SK-N-SH (cell line): Measurements from ENCODE around the gene UQCRHL. TPM values are rescaled to one million over a fixed set of nuclear protein-coding genes. Genes with fewer than 3 reads are reported as not detected.
A peak's percentile ranks its signal among the peaks of the same experiment; 100 is the strongest.

Experiments
- CTCF ChIA-PET: fragments of 300-600, 350-600 bp; formaldehyde crosslinking; extraction: SDS; loops from one replicate; lab custom pipeline; 2021; lab: Yijun Ruan, JAX
- POLR2A ChIA-PET: fragments of 350-600 bp; sonication (Branson Sonifier 250); formaldehyde crosslinking; extraction: SDS; loops from one replicate; lab custom pipeline; 2020; ENCODE audit warnings: antibody characterized with exemption, inconsistent platforms; lab: Yijun Ruan, JAX
- DNase-seq: peaks from one replicate; pipeline ENCODE4 v3.0.0; 2012
- H2AFZ ChIP-seq: fragments of 200-600 bp; sonication (generic); 2 replicates; pipeline ENCODE4 v1.8.1; 2016; ENCODE audit warnings: antibody characterized with exemption, mild to moderate bottlenecking, low read depth
- H3F3A ChIP-seq: fragments of 200-600 bp; sonication (generic); replicated peaks from 2 replicates; pipeline ENCODE3; 2016; ENCODE audit warnings: antibody characterized with exemption, mild to moderate bottlenecking; ENCODE audit not compliant: insufficient read depth
- H3K27ac ChIP-seq, 2 experiments: fragments of 200-500 bp in 1 of 2; fragments of 200-600 bp in 1 of 2; sonication (Bioruptor generic) in 1 of 2; sonication (generic), shearing (Covaris generic) in 1 of 2; 2 replicates each; pipeline versions ENCODE4 v1.5.1 to v1.6.1; 2014 to 2016; ENCODE audit warnings: low read depth in 2 of 2, inconsistent platforms in 1 of 2, low read length in 1 of 2, mild to moderate bottlenecking in 1 of 2, mixed read lengths in 1 of 2
- H3K27me3 ChIP-seq: fragments of 200-600 bp; sonication (generic), shearing (Covaris generic); 2 replicates; pipeline ENCODE4 v1.6.1; 2016; ENCODE audit warnings: mixed run types; ENCODE audit not compliant: insufficient read depth
- H3K36me3 ChIP-seq, 2 experiments: fragments of 200-500 bp in 1 of 2; fragments of 200-600 bp in 1 of 2; sonication (Bioruptor generic) in 1 of 2; sonication (generic) in 1 of 2; replicated peaks in 1 of 2; 2 replicates each; pipeline versions ENCODE3 to v1.5.1; 2014 to 2016; ENCODE audit warnings: low read length in 1 of 2, mild to moderate bottlenecking in 1 of 2; ENCODE audit not compliant: insufficient read depth in 2 of 2, control insufficient read depth in 1 of 2
- H3K4me1 ChIP-seq, 2 experiments: fragments of 200-500 bp in 1 of 2; fragments of 200-600 bp in 1 of 2; sonication (Bioruptor generic) in 1 of 2; sonication (generic), shearing (Covaris generic) in 1 of 2; 2 replicates each; pipeline versions ENCODE4 v1.5.1 to v1.6.1; 2014 to 2016; ENCODE audit warnings: low read depth in 1 of 2, low read length in 1 of 2, mixed run types in 1 of 2; ENCODE audit not compliant: insufficient read depth in 2 of 2, control insufficient read depth in 1 of 2
- H3K4me2 ChIP-seq: fragments of 200-600 bp; sonication (generic), shearing (Covaris generic); 2 replicates; pipeline ENCODE4 v1.6.1; 2017; ENCODE audit warnings: mixed run types
- H3K4me3 ChIP-seq, 2 experiments: fragments of 200-500 bp in 1 of 2; fragments of 200-600 bp in 1 of 2; sonication (Bioruptor generic) in 1 of 2; sonication (generic), shearing (Covaris generic) in 1 of 2; 2 replicates each; pipeline versions ENCODE4 v1.5.1 to v1.8.1; 2014 to 2016; ENCODE audit warnings: low read depth in 2 of 2, inconsistent platforms in 1 of 2, low read length in 1 of 2, mild to moderate bottlenecking in 1 of 2, mixed read lengths in 1 of 2, moderate library complexity in 1 of 2
- H3K79me2 ChIP-seq: fragments of 200-600 bp; sonication (generic); 2 replicates; pipeline ENCODE4 v1.8.1; 2017; ENCODE audit warnings: mild to moderate bottlenecking; ENCODE audit not compliant: insufficient read depth
- H3K9ac ChIP-seq: fragments of 200-600 bp; sonication (generic); 2 replicates; pipeline ENCODE4 v1.6.1; 2017; ENCODE audit warnings: mixed run types
- H3K9me2 ChIP-seq: fragments of 200-600 bp; sonication (generic); 2 replicates; pipeline ENCODE4 v1.6.1; 2017; ENCODE audit warnings: mixed run types
- H3K9me3 ChIP-seq: fragments of 200-600 bp; sonication (generic); 2 replicates; pipeline ENCODE4 v1.6.1; 2017; ENCODE audit warnings: mixed run types, mild to moderate bottlenecking, moderate library complexity
- H4K20me1 ChIP-seq: fragments of 200-600 bp; sonication (generic); 2 replicates; pipeline ENCODE4 v1.6.1; 2017; ENCODE audit warnings: mild to moderate bottlenecking, mixed run types; ENCODE audit not compliant: insufficient read depth
- CHD2 ChIP-seq: fragments of 150-350 bp; IDR thresholded peaks from 2 replicates; pipeline ENCODE4 v1.6.1; 2018; ENCODE audit warnings: low read length; ENCODE audit not compliant: partially characterized antibody
- EP300 ChIP-seq, 2 experiments: IDR thresholded peaks; 2 replicates each; pipeline versions ENCODE4 v1.4.0 to v1.6.1; 2012; ENCODE audit warnings: borderline replicate concordance in 1 of 2, low read depth in 1 of 2, low read length in 1 of 2
- FOXM1 ChIP-seq: IDR thresholded peaks from 2 replicates; pipeline ENCODE4 v1.4.0; 2012; ENCODE audit warnings: low read depth, mild to moderate bottlenecking
- GABPA ChIP-seq: IDR thresholded peaks from 2 replicates; pipeline ENCODE4 v1.4.0; 2012; ENCODE audit warnings: low read depth, mild to moderate bottlenecking
- GATA2 ChIP-seq: sonication (generic); formaldehyde crosslinking; IDR thresholded peaks from 2 replicates; pipeline ENCODE4 v1.5.0; 2020; ENCODE audit warnings: mild to moderate bottlenecking, missing genetic modification reagents
- MEF2A ChIP-seq: IDR thresholded peaks from 2 replicates; pipeline ENCODE4 v1.4.0; 2012; ENCODE audit warnings: low read depth, borderline replicate concordance
- POLR2AphosphoS5 ChIP-seq: IDR thresholded peaks from 2 replicates; pipeline ENCODE4 v1.6.1; 2012; ENCODE audit warnings: low read depth, low read length
- RCOR1 ChIP-seq: fragments of 150-350 bp; IDR thresholded peaks from 2 replicates; pipeline ENCODE4 v1.6.1; 2017; ENCODE audit warnings: antibody characterized with exemption, low read length
- RFX5 ChIP-seq: IDR thresholded peaks from 2 replicates; pipeline ENCODE4 v1.6.1; 2012; ENCODE audit warnings: mild to moderate bottlenecking, improper control_type of control experiment, low read length
- RXRA ChIP-seq: IDR thresholded peaks from 2 replicates; pipeline ENCODE4 v1.4.0; 2012; ENCODE audit warnings: low read depth, mild to moderate bottlenecking, borderline replicate concordance
- TCF12 ChIP-seq: IDR thresholded peaks from 2 replicates; pipeline ENCODE4 v1.4.0; 2012
- TEAD4 ChIP-seq: IDR thresholded peaks from 2 replicates; pipeline ENCODE4 v1.4.0; 2012; ENCODE audit warnings: mild to moderate bottlenecking, borderline replicate concordance; ENCODE audit not compliant: insufficient read depth
- YY1 ChIP-seq: IDR thresholded peaks from 2 replicates; pipeline ENCODE4 v1.4.0; 2012; ENCODE audit warnings: low read depth, mild to moderate bottlenecking
- WGBS: methylation state at CpG from one replicate; pipeline ENCODE4 v1.1.6; 2017; ENCODE audit warnings: low lambda C conversion rate; 5-methylcytosine and 5-hydroxymethylcytosine counted together
- polyA plus RNA-seq, 3 experiments: library from polyadenylated mRNA; depleted of rRNA; stranded (reverse); fragments of >200 nt; gene quantifications; 2 replicates each; pipeline ENCODE4 v1.2.3, GENCODE V29; 2012
- TF ChIP-seq, protein P1 (sequence below): fragments of 150-350 bp; IDR thresholded peaks from 2 replicates; pipeline ENCODE4 v1.6.1; 2016; ENCODE audit warnings: mild to moderate bottlenecking, low read depth, low read length
- TF ChIP-seq, protein P2 (sequence below): fragments of 150-350 bp; IDR thresholded peaks from 2 replicates; pipeline ENCODE4 v1.6.1; 2017; ENCODE audit warnings: antibody characterized with exemption, low read length, low read depth, borderline replicate concordance
- TF ChIP-seq, protein P3 (sequence below): IDR thresholded peaks from 2 replicates; pipeline ENCODE4; 2012
- TF ChIP-seq, protein P4 (sequence below): IDR thresholded peaks from 2 replicates; pipeline ENCODE4 v1.4.0; 2012; ENCODE audit warnings: low read depth, borderline replicate concordance

Gene UQCRHL
- polyA plus RNA-seq, 1 of the 3 experiments (the other 2 are of a cell fraction): 2.8 TPM

DNA sequence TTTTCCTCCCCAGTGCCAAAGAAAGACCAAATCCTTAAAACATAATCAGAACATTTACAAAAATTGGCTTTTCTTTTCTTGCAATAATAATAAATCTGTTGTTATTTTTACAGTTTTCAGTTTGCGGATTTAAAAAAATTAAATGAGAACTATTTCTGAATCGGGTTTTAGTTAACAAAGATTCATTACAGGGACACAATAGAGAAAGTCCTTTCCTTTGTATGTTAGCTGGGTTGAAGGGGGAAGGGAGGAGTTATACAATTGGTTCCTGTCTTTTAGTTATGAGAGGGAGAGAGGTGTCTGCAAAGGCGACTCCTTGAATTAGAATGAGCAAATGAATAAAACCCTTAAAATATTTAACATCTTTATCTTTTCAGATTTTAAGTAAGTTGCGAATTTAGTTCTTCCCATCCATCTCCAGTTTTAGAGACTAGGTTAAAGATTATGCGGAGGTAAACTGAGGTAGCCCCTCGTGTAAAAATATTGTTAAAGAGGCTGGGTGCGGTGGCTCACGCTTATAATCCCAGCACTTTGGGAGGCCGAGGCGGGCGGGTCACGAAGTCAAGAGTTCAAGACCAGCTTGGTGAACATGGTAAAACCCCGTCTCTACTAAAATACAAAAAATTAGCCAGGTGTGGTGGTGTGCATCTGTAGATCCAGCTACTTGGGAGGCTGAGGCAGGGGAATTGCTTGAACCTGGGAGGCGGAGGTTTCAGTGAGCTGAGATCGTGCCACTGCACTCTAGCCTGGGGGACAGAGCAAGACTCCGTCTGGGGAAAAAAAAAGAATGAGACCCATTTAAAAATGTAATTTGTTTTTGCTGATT is 44.0 kb upstream of the UQCRHL start:
- no peak for DNase-seq
- Histone ChIP-seq H3K4me2 (peak overlapping the region; percentile 91), H3K4me1 (peaks cover 7 to 22% of the 10 kb centered on the region in 2 experiments; a peak in 3 of 4 replicates), H3K27ac (peak overlapping the region; percentile 98), H3K9me3 (no peaks in the 10 kb centered on the region), H3F3A (peaks cover 35% of the 10 kb centered on the region), H3K79me2 (peaks cover 96% of the 10 kb centered on the region), H3K4me3 (peak overlapping the region in 1 of 2 experiments; percentile 35; a peak in 1 of 4 replicates), H3K9me2 (no peaks in the 10 kb centered on the region), H2AFZ (no peak overlapping the region), H3K27me3 (no peaks in the 10 kb centered on the region), H4K20me1 (peaks cover 19% of the 10 kb centered on the region; the same call in 1 of the 2 replicates), H3K9ac (peak overlapping the region; percentile 83; the same call in 1 of the 2 replicates), H3K36me3 (no peaks in the 10 kb centered on the region)
- TF ChIP-seq RCOR1 (no peak), YY1 (no peak), FOXM1 (no peak), TEAD4 (no peak), RFX5 (no peak), TCF12 (no peak), EP300 (IDR thresholded peaks at IDR 0.05; ENCODE audit: borderline replicate concordance in 1 of 2, low read depth in 1 of 2, low read length in 1 of 2) (no peak), MEF2A (no peak), GABPA (no peak), POLR2AphosphoS5 (no peak), GATA2 (CRISPR knock-in tag) (no peak), CHD2 (no peak), RXRA (no peak)
- TF ChIP-seq, protein P1, sequence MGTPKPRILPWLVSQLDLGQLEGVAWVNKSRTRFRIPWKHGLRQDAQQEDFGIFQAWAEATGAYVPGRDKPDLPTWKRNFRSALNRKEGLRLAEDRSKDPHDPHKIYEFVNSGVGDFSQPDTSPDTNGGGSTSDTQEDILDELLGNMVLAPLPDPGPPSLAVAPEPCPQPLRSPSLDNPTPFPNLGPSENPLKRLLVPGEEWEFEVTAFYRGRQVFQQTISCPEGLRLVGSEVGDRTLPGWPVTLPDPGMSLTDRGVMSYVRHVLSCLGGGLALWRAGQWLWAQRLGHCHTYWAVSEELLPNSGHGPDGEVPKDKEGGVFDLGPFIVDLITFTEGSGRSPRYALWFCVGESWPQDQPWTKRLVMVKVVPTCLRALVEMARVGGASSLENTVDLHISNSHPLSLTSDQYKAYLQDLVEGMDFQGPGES: no peak
- TF ChIP-seq, protein P2, sequence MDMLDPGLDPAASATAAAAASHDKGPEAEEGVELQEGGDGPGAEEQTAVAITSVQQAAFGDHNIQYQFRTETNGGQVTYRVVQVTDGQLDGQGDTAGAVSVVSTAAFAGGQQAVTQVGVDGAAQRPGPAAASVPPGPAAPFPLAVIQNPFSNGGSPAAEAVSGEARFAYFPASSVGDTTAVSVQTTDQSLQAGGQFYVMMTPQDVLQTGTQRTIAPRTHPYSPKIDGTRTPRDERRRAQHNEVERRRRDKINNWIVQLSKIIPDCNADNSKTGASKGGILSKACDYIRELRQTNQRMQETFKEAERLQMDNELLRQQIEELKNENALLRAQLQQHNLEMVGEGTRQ: no peak
- TF ChIP-seq, protein P3, sequence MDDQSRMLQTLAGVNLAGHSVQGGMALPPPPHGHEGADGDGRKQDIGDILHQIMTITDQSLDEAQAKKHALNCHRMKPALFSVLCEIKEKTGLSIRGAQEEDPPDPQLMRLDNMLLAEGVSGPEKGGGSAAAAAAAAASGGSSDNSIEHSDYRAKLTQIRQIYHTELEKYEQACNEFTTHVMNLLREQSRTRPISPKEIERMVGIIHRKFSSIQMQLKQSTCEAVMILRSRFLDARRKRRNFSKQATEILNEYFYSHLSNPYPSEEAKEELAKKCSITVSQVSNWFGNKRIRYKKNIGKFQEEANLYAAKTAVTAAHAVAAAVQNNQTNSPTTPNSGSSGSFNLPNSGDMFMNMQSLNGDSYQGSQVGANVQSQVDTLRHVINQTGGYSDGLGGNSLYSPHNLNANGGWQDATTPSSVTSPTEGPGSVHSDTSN: no peak
- TF ChIP-seq, protein P4, sequence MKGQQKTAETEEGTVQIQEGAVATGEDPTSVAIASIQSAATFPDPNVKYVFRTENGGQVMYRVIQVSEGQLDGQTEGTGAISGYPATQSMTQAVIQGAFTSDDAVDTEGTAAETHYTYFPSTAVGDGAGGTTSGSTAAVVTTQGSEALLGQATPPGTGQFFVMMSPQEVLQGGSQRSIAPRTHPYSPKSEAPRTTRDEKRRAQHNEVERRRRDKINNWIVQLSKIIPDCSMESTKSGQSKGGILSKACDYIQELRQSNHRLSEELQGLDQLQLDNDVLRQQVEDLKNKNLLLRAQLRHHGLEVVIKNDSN: no peak
- 84% methylated on average over 16 of the region's 16 CpGs for WGBS
- ChIA-PET CTCF (interaction anchor here (0.8 to 1.8 kb wide), 4 partner anchors 60 to 111 kb away, joined by 3 to 4 read pairs (median 3); no protein-coding TSS in a partner anchor), POLR2A (no interaction called here)
